NCI-H1105 (cell line): Measurements from ENCODE around the gene TCAIM.

Source experiments
- DNase-seq: peaks from one replicate; lab custom pipeline; 2025; lab: John Stamatoyannopoulos, UW

Gene TCAIM

GRCh38 chr3:44338010-44338827 lies at the start of gene TCAIM:
TSS of gene TCAIM (plus strand) at chr3:44338766. CDS start at chr3:44354783, 16,017 bp downstream.
- peak; percentile 93 for DNase-seq

GRCh38 chr3:44289882-44290462 lies 48.6 kb upstream of the TCAIM start:
- DNase-seq = no peak

GRCh38 chr3:44292276-44292675 lies 46.3 kb upstream of the TCAIM start:
- DNase-seq = no peak

GRCh38 chr3:44292947-44293346 lies 45.6 kb upstream of the TCAIM start:
- no peak for DNase-seq

GRCh38 chr3:44297255-44297654 lies 41.3 kb upstream of the TCAIM start:
- no peak for DNase-seq

- DNase-seq = no peak
These were observed 36.8 kb upstream of the TCAIM start for GRCh38 chr3:44301746-44302145.

- no peak for DNase-seq
These were observed 29.1 kb upstream of the TCAIM start for GRCh38 chr3:44309500-44309899.

- DNase-seq = no peak
These were observed 19.7 kb upstream of the TCAIM start for GRCh38 chr3:44318891-44319311.

- no peak for DNase-seq
These were observed 17.2 kb upstream of the TCAIM start for GRCh38 chr3:44321335-44321734.

GRCh38 chr3:44323341-44323955 lies 15.1 kb upstream of the TCAIM start:
- peak; percentile 56 for DNase-seq

- DNase-seq = no peak
These were observed 14.0 kb upstream of the TCAIM start for GRCh38 chr3:44324584-44324983.

GRCh38 chr3:44326019-44326418 lies 12.5 kb upstream of the TCAIM start:
- no peak for DNase-seq

GRCh38 chr3:44326515-44326914 lies 12.1 kb upstream of the TCAIM start:
- no peak for DNase-seq

GRCh38 chr3:44329946-44330345 lies 8.6 kb upstream of the TCAIM start:
- no peak for DNase-seq

- DNase-seq = no peak
These were observed 8.1 kb upstream of the TCAIM start for GRCh38 chr3:44330444-44330843.

- no peak for DNase-seq
These were observed 4.2 kb upstream of the TCAIM start for GRCh38 chr3:44334326-44334725.

- no peak for DNase-seq
These were observed 1.2 kb upstream of the TCAIM start for GRCh38 chr3:44337248-44337785.

GRCh38 chr3:44338828-44339127 lies 212 bp downstream of the TCAIM start:
- no peak for DNase-seq

- DNase-seq = no peak
These were observed 853 bp downstream of the TCAIM start for GRCh38 chr3:44339181-44340057.

GRCh38 chr3:44340058-44340395 lies 1.5 kb downstream of the TCAIM start:
- DNase-seq = no peak

GRCh38 chr3:44342176-44342790 lies 3.7 kb downstream of the TCAIM start:
- DNase-seq = no peak

- no peak for DNase-seq
These were observed 4.9 kb downstream of the TCAIM start for GRCh38 chr3:44343421-44343820.
